C4-2B (cell line): Measurements from ENCODE around the gene TNNC2.

Experiments used
- ZFX ChIP-seq: fragments of 450-650 bp; IDR thresholded peaks from 2 replicates; pipeline ENCODE4 v1.6.1; 2017
- TF ChIP-seq, protein P1 (sequence below): fragments of 450-650 bp; conservative IDR thresholded peaks from 2 replicates; pipeline ENCODE4 v1.5.1; 2017; ENCODE audit warnings: mild to moderate bottlenecking

DNA sequence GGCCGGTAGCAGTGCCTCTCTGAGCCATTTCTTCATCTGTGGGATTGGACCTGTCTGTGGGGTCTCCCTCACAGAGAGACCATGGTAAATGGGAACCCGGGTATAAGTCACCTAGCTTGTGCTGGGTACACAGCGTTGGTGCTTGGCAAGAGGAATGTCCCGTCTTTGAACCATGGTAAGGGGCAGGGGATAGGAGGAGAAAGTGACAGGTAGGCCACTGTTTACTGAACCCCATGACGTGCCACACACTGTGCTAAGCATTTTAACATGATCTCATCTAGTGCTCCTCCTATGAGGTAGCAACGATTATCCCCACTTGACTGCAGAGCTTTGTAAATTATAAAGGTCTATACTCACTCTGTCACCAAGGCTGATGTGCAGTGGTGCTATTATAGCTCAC, 600 bp upstream of the TNNC2 start:
- TF ChIP-seq ZFX = no peak
- TF ChIP-seq, protein P1, sequence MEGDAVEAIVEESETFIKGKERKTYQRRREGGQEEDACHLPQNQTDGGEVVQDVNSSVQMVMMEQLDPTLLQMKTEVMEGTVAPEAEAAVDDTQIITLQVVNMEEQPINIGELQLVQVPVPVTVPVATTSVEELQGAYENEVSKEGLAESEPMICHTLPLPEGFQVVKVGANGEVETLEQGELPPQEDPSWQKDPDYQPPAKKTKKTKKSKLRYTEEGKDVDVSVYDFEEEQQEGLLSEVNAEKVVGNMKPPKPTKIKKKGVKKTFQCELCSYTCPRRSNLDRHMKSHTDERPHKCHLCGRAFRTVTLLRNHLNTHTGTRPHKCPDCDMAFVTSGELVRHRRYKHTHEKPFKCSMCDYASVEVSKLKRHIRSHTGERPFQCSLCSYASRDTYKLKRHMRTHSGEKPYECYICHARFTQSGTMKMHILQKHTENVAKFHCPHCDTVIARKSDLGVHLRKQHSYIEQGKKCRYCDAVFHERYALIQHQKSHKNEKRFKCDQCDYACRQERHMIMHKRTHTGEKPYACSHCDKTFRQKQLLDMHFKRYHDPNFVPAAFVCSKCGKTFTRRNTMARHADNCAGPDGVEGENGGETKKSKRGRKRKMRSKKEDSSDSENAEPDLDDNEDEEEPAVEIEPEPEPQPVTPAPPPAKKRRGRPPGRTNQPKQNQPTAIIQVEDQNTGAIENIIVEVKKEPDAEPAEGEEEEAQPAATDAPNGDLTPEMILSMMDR = no peak
